ENCODE results near the gene NOVA2. TPM values are rescaled to one million over a fixed set of nuclear protein-coding genes. Genes with fewer than 3 reads are reported as not detected.

Gene NOVA2
- total and polyA plus RNA-seq, 2 donors (not counting 3 experiments of a cell fraction or from before 2014, with no cell fraction given) = 5.6 to 34.2 TPM

GRCh38 chr19:46002678-46003275 is 29.1 kb upstream of the NOVA2 start:
- no peak overlapping the region for H3K4me2 ChIP-seq (ENCODE audit: insufficient read depth, low read length)
- H4K20me1 ChIP-seq (replicated peaks; ENCODE audit: control insufficient read depth, extremely low read depth, insufficient read depth, low read length) = no peaks in the 10 kb centered on the region
- ChIA-PET POLR2A (no interaction called here), CTCF (interaction anchor here (1.2 to 2.3 kb wide), 2 partner anchors 8 to 232 kb away, joined by 3 to 10 read pairs; no protein-coding TSS in a partner anchor)
- peaks cover 2 to 6% of the 10 kb centered on the region in 2 experiments for H3K36me3 ChIP-seq (ENCODE audit: control insufficient read depth in 2 of 2, extremely low read depth in 1 of 2, insufficient read depth in 2 of 2, low read length in 2 of 2)
- no peak for FAIRE-seq
- no peaks in the 10 kb centered on the region for H3K9me1 ChIP-seq (replicated peaks; ENCODE audit: control insufficient read depth, extremely low read depth, insufficient read depth, low read length)
- no peak overlapping the region for H3K4me3 ChIP-seq (replicated peaks in 1 of 3; ENCODE audit: insufficient read depth in 1 of 3, low read depth in 1 of 3, low read length in 3 of 3)
- no peaks in the 10 kb centered on the region for H3K79me2 ChIP-seq (ENCODE audit: control insufficient read depth, insufficient read depth, low read length)
- H3K27me3 ChIP-seq (ENCODE audit: control insufficient read depth in 2 of 2, insufficient read depth in 2 of 2, low read length in 2 of 2) = no peaks in the 10 kb centered on the region
- TF ChIP-seq, protein P1, sequence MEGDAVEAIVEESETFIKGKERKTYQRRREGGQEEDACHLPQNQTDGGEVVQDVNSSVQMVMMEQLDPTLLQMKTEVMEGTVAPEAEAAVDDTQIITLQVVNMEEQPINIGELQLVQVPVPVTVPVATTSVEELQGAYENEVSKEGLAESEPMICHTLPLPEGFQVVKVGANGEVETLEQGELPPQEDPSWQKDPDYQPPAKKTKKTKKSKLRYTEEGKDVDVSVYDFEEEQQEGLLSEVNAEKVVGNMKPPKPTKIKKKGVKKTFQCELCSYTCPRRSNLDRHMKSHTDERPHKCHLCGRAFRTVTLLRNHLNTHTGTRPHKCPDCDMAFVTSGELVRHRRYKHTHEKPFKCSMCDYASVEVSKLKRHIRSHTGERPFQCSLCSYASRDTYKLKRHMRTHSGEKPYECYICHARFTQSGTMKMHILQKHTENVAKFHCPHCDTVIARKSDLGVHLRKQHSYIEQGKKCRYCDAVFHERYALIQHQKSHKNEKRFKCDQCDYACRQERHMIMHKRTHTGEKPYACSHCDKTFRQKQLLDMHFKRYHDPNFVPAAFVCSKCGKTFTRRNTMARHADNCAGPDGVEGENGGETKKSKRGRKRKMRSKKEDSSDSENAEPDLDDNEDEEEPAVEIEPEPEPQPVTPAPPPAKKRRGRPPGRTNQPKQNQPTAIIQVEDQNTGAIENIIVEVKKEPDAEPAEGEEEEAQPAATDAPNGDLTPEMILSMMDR (IDR thresholded peaks at IDR 0.05; ENCODE audit: extremely low read depth in 1 of 2, insufficient read depth in 1 of 2, low read depth in 1 of 2, low read length in 2 of 2) = no peak
- TF ChIP-seq MAX (IDR thresholded peaks at IDR 0.05; ENCODE audit: insufficient read depth, insufficient read length) (no peak), FOS (IDR thresholded peaks at IDR 0.05; ENCODE audit: borderline replicate concordance, insufficient read depth, low read length) (no peak), GATA2 (IDR thresholded peaks at IDR 0.05; ENCODE audit: insufficient read depth, insufficient read length, low read depth, low read length) (no peak), POLR2AphosphoS5 (IDR thresholded peaks at IDR 0.05; ENCODE audit: insufficient read depth, low read depth, low read length) (no peak), EZH2 (IDR thresholded peaks at IDR 0.05; ENCODE audit: borderline replicate concordance, low read depth, low read length, severe bottlenecking) (no peak), JUN (IDR thresholded peaks at IDR 0.05; ENCODE audit: borderline replicate concordance, insufficient read depth, insufficient read length, low read depth) (no peak), MYC (IDR thresholded peaks at IDR 0.05; ENCODE audit: low read depth, low read length) (no peak)
- no peaks in the 10 kb centered on the region for H3K9me3 ChIP-seq (replicated peaks; ENCODE audit: control insufficient read depth, insufficient read depth, low read length)
- no peak overlapping the region for H3K9ac ChIP-seq (replicated peaks; ENCODE audit: extremely low read depth, insufficient read depth, low read length)
- no TSS peak for BruUV-seq (replicated peaks)
- intact Hi-C loops (cut with micrococcal nuclease) = no loop called here
- H3K4me1 ChIP-seq (ENCODE audit: control insufficient read depth, extremely low read depth, insufficient read depth, low read length) = peaks cover 3% of the 10 kb centered on the region
- no peak overlapping the region for H2AFZ ChIP-seq (ENCODE audit: low read depth, low read length)
- H3K27ac ChIP-seq (ENCODE audit: insufficient read depth, low read depth, low read length) = no peak overlapping the region
- dilution Hi-C loops (cut with MboI; ENCODE audit: extremely low pct_ligation_motif_present, low sequenced_read_pairs) = no loop called here
- no peak for DNase-seq (ENCODE audit: low read depth, low spot score)
